Measurements from ENCODE around the gene DFFB.

DNA sequence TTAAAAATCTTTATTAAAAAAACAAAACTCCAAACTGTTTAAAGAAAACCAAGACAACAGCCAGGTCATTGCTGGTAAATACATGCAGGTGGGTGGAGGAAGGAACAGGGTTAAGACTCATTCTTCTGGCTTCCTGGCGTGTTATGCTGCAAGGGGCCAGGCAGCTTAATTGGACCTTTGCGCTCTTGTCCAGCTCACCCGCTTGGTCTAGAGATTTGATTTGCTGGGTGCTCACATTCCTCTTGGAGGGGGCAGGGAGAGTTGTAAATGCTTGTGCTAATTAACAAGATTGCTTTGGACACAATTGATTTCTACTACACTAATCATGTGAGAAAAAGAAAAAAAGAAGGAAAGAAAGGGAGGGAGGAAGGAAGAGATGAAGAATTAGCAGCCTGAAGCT lies 10.7 kb upstream of the DFFB start:
- TF ChIP-seq, protein P1, sequence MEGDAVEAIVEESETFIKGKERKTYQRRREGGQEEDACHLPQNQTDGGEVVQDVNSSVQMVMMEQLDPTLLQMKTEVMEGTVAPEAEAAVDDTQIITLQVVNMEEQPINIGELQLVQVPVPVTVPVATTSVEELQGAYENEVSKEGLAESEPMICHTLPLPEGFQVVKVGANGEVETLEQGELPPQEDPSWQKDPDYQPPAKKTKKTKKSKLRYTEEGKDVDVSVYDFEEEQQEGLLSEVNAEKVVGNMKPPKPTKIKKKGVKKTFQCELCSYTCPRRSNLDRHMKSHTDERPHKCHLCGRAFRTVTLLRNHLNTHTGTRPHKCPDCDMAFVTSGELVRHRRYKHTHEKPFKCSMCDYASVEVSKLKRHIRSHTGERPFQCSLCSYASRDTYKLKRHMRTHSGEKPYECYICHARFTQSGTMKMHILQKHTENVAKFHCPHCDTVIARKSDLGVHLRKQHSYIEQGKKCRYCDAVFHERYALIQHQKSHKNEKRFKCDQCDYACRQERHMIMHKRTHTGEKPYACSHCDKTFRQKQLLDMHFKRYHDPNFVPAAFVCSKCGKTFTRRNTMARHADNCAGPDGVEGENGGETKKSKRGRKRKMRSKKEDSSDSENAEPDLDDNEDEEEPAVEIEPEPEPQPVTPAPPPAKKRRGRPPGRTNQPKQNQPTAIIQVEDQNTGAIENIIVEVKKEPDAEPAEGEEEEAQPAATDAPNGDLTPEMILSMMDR (conservative IDR thresholded peaks at IDR 0.05; ENCODE audit: low read depth, low read length): no peak
- TF ChIP-seq NFE2L2 (IDR thresholded peaks at IDR 0.05; ENCODE audit: low read depth, low read length) (no peak), RCOR1 (IDR thresholded peaks at IDR 0.05; ENCODE audit: insufficient replicate concordance, low read length) (no peak), POLR2A (IDR thresholded peaks at IDR 0.05; ENCODE audit: low read depth, low read length) (no peak), USF2 (IDR thresholded peaks at IDR 0.05; ENCODE audit: low read depth, low read length) (no peak), CHD1 (IDR thresholded peaks at IDR 0.05; ENCODE audit: low read depth, low read length) (no peak), SMC3 (IDR thresholded peaks at IDR 0.05; ENCODE audit: low read depth, low read length) (no peak), CEBPB (IDR thresholded peaks at IDR 0.05; ENCODE audit: low read depth, low read length) (no peak), MAZ (IDR thresholded peaks at IDR 0.05; ENCODE audit: borderline replicate concordance, low read depth, low read length) (no peak), BHLHE40 (IDR thresholded peaks at IDR 0.05; ENCODE audit: low read depth, low read length) (no peak), FOS (IDR thresholded peaks at IDR 0.05; ENCODE audit: low read depth, low read length) (no peak), RFX5 (IDR thresholded peaks at IDR 0.05; ENCODE audit: low read depth, low read length) (no peak), MAFK (IDR thresholded peaks at IDR 0.05; ENCODE audit: low read depth, low read length) (no peak)
- TF ChIP-seq, protein P2, sequence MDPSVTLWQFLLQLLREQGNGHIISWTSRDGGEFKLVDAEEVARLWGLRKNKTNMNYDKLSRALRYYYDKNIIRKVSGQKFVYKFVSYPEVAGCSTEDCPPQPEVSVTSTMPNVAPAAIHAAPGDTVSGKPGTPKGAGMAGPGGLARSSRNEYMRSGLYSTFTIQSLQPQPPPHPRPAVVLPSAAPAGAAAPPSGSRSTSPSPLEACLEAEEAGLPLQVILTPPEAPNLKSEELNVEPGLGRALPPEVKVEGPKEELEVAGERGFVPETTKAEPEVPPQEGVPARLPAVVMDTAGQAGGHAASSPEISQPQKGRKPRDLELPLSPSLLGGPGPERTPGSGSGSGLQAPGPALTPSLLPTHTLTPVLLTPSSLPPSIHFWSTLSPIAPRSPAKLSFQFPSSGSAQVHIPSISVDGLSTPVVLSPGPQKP (IDR thresholded peaks at IDR 0.05; ENCODE audit: borderline replicate concordance, low read depth, low read length): no peak
